A549 (cell line): ENCODE results near the gene PCDHA1. TPM values are rescaled to one million over a fixed set of nuclear protein-coding genes. Genes with fewer than 3 reads are reported as not detected.

ENCODE experiments used
- ATAC-seq, 2 experiments: fragments of 200-7000 bp in 1 of 2; fragments of >200 bp in 1 of 2; cut with Nextera tagmentation in 1 of 2; cut with Tn5 transposase in 1 of 2; 3 replicates each; pipeline versions ENCODE4 v1.8.0 to v1.9.1; 2018 to 2020; ENCODE audit warnings: mild to moderate bottlenecking in 1 of 2, moderate library complexity in 1 of 2
- CTCF ChIA-PET: fragments of 300-600 bp; sonication (Branson Sonifier 250); formaldehyde crosslinking; extraction: SDS; loops from one replicate; lab custom pipeline; 2021; ENCODE audit warnings: antibody characterized with exemption, inconsistent platforms; lab: Yijun Ruan, JAX
- POLR2A ChIA-PET: fragments of 350-600 bp; formaldehyde crosslinking; extraction: SDS; loops from one replicate; lab custom pipeline; 2021; ENCODE audit warnings: antibody characterized with exemption, inconsistent platforms; lab: Yijun Ruan, JAX
- DNase-seq, 2 experiments: peaks; one replicate each; pipeline versions ENCODE4 v3.0.0 to v3.0.0-alpha.2; 2011 to 2016; ENCODE audit warnings: low read depth in 1 of 2, low spot score in 1 of 2
- FAIRE-seq: peaks from 2 replicates; lab custom pipeline; 2011; peaks lifted over from hg19 to GRCh38; lab: Jason Lieb, UNC
- H3K27ac ChIP-seq, 2 experiments: fragments of >200 bp; sonication (Bioruptor Twin); formaldehyde crosslinking; 3 replicates each; pipeline ENCODE4 v1.5.1; 2016 to 2017
- H3K4me1 ChIP-seq: fragments of >200 bp; sonication (Bioruptor Twin); formaldehyde crosslinking; 3 replicates; pipeline ENCODE4 v1.6.1; 2016
- H3K4me2 ChIP-seq: fragments of >200 bp; sonication (Bioruptor Twin); formaldehyde crosslinking; 3 replicates; pipeline ENCODE4 v1.6.1; 2016
- H3K4me3 ChIP-seq: fragments of >200 bp; sonication (Bioruptor Twin); formaldehyde crosslinking; 3 replicates; pipeline ENCODE4 v1.5.1; 2016
- H3K9me3 ChIP-seq: fragments of >200 bp; sonication (Bioruptor Twin); formaldehyde crosslinking; 3 replicates; pipeline ENCODE4 v1.6.1; 2016
- BHLHE40 ChIP-seq: IDR thresholded peaks from 2 replicates; pipeline ENCODE4 v1.6.1; 2012; ENCODE audit warnings: low read depth, low read length, inconsistent platforms
- EHF ChIP-seq: fragments of 250-450 bp; sonication (Bioruptor Pico); IDR thresholded peaks from 2 replicates; pipeline ENCODE4 v1.5.0; 2020; ENCODE audit warnings: mild to moderate bottlenecking
- EP300 ChIP-seq, 2 experiments: fragments of >200 bp; sonication (Bioruptor Twin); formaldehyde crosslinking; IDR thresholded peaks; 2 replicates in 1 of 2; 3 replicates in 1 of 2; pipeline ENCODE4 v1.6.1; 2016 to 2017
- FOSB ChIP-seq: fragments of 250-450 bp; sonication (Bioruptor Pico); IDR thresholded peaks from 2 replicates; pipeline ENCODE4 v1.5.0; 2020; ENCODE audit warnings: mild to moderate bottlenecking, moderate library complexity
- FOSL2 ChIP-seq, 2 experiments: fragments of 450-650 bp in 1 of 2; fragments of >200 bp in 1 of 2; sonication (Bioruptor Twin) in 1 of 2; formaldehyde crosslinking; IDR thresholded peaks; 2 replicates each; pipeline versions ENCODE4 v1.5.0 to v1.6.1; 2016 to 2020; ENCODE audit warnings: mild to moderate bottlenecking in 1 of 2, moderate library complexity in 1 of 2
- HEYL ChIP-seq: fragments of 250-450 bp; sonication (Bioruptor Pico); IDR thresholded peaks from 2 replicates; pipeline ENCODE4 v1.8.0; 2021; ENCODE audit warnings: mild to moderate bottlenecking, moderate library complexity
- HOXA7 ChIP-seq: fragments of 250-450 bp; sonication (Bioruptor Pico); IDR thresholded peaks from 2 replicates; pipeline ENCODE4 v1.5.0; 2020; ENCODE audit warnings: mild to moderate bottlenecking, moderate library complexity
- PHF8 ChIP-seq: fragments of 200-600 bp; sonication (generic); IDR thresholded peaks from 2 replicates; pipeline ENCODE4 v1.6.1; 2016; ENCODE audit warnings: low read depth, mild to moderate bottlenecking, antibody characterized with exemption, moderate library complexity, borderline replicate concordance
- POLR2A ChIP-seq: IDR thresholded peaks from 2 replicates; pipeline ENCODE4 v1.6.1; 2012; ENCODE audit warnings: mild to moderate bottlenecking, low read length
- POLR2AphosphoS2 ChIP-seq: conservative IDR thresholded peaks from 2 replicates; pipeline ENCODE4 v1.6.1; 2012; ENCODE audit warnings: low read length, improper control_type of control experiment, inconsistent platforms
- RFX5 ChIP-seq: fragments of 450-650 bp; IDR thresholded peaks from 2 replicates; pipeline ENCODE4 v1.7.1; 2014; ENCODE audit warnings: antibody characterized with exemption, mild to moderate bottlenecking, moderate library complexity
- WGBS: methylation state at CpG from one replicate; pipeline ENCODE4 v1.1.6; 2017; ENCODE audit errors: missing lambda C conversion rate; 5-methylcytosine and 5-hydroxymethylcytosine counted together
- polyA plus RNA-seq, 4 experiments: library from polyadenylated mRNA; depleted of rRNA in 3 of 4; stranded (reverse); fragments of >200 nt; fragmentation: RNase III in 1 of 4; extraction: RNeasy Plus Mini Kit Qiagen cat#74134 plus additional on column Dnase treatment in 1 of 4; gene quantifications; 2 replicates in 3 of 4; 3 replicates in 1 of 4; pipeline ENCODE4 v1.2.3, GENCODE V29; 2011 to 2017
- TF ChIP-seq, protein P1 (sequence below): fragments of >200 bp; sonication (Bioruptor Twin); formaldehyde crosslinking; IDR thresholded peaks from 3 replicates; pipeline ENCODE4 v1.6.1; 2016
- TF ChIP-seq, protein P2 (sequence below): fragments of 200-600 bp; sonication (generic); IDR thresholded peaks from 2 replicates; pipeline ENCODE4 v1.6.1; 2016; ENCODE audit warnings: antibody characterized with exemption, mild to moderate bottlenecking, moderate library complexity
- TF ChIP-seq, protein P3 (sequence below): fragments of >200 bp; sonication (Bioruptor Twin); formaldehyde crosslinking; IDR thresholded peaks from 2 replicates; pipeline ENCODE4 v1.6.1; 2016
- TF ChIP-seq, protein P4 (sequence below): fragments of >200 bp; sonication (Bioruptor Twin); formaldehyde crosslinking; IDR thresholded peaks from 3 replicates; pipeline ENCODE4 v1.5.1; 2016
- TF ChIP-seq, protein P5 (sequence below): IDR thresholded peaks from 2 replicates; pipeline ENCODE4 v1.6.1; 2012; ENCODE audit warnings: low read depth, borderline replicate concordance
- TF ChIP-seq, protein P6 (sequence below): fragments of 250-450 bp; sonication (Bioruptor Pico); IDR thresholded peaks from 2 replicates; pipeline ENCODE4 v1.5.0; 2020; ENCODE audit warnings: low read depth, mild to moderate bottlenecking, moderate library complexity
- TF ChIP-seq, protein P7 (sequence below): IDR thresholded peaks from 2 replicates; pipeline ENCODE4 v1.6.1; 2012

The PCDHA1 gene
- polyA plus RNA-seq, 2 of the 4 experiments (the other 2 are of a cell fraction), result 0.13 to 0.52 TPM

DNA sequence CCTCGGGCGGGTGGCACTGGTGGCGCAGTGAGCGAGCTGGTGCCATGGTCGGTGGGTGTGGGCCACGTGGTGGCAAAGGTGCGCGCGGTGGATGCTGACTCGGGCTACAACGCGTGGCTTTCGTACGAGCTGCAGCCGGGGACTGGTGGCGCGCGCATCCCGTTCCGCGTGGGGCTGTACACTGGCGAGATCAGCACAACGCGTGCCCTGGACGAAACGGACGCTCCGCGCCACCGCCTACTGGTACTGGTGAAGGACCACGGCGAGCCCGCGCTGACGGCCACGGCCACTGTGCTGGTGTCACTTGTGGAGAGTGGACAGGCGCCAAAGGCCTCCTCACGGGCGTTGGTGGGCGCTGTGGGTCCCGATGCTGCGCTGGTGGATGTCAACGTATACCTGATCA is 22.9 kb downstream of the PCDHA1 start:
- H3K27ac ChIP-seq, result no peak overlapping the region
- no peak overlapping the region for H3K4me2 ChIP-seq
- H3K4me1 ChIP-seq, result no peaks in the 10 kb centered on the region
- H3K4me3 ChIP-seq, result no peak overlapping the region
- no peak for FAIRE-seq
- H3K9me3 ChIP-seq, result no peaks in the 10 kb centered on the region
- TF ChIP-seq BHLHE40 (no peak), EP300 (IDR thresholded peaks at IDR 0.05) (no peak), FOSL2 (IDR thresholded peaks at IDR 0.05) (no peak), FOSL2 (CRISPR knock-in tag; IDR thresholded peaks at IDR 0.05) (no peak), HOXA7 (CRISPR knock-in tag) (no peak), POLR2AphosphoS2 (no peak), PHF8 (no peak), RFX5 (no peak), FOSB (no peak), HEYL (no peak), POLR2A (no peak), EHF (CRISPR knock-in tag) (no peak)
- TF ChIP-seq, protein P1, sequence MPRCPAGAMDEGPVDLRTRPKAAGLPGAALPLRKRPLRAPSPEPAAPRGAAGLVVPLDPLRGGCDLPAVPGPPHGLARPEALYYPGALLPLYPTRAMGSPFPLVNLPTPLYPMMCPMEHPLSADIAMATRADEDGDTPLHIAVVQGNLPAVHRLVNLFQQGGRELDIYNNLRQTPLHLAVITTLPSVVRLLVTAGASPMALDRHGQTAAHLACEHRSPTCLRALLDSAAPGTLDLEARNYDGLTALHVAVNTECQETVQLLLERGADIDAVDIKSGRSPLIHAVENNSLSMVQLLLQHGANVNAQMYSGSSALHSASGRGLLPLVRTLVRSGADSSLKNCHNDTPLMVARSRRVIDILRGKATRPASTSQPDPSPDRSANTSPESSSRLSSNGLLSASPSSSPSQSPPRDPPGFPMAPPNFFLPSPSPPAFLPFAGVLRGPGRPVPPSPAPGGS, result no peak
- TF ChIP-seq, protein P2, sequence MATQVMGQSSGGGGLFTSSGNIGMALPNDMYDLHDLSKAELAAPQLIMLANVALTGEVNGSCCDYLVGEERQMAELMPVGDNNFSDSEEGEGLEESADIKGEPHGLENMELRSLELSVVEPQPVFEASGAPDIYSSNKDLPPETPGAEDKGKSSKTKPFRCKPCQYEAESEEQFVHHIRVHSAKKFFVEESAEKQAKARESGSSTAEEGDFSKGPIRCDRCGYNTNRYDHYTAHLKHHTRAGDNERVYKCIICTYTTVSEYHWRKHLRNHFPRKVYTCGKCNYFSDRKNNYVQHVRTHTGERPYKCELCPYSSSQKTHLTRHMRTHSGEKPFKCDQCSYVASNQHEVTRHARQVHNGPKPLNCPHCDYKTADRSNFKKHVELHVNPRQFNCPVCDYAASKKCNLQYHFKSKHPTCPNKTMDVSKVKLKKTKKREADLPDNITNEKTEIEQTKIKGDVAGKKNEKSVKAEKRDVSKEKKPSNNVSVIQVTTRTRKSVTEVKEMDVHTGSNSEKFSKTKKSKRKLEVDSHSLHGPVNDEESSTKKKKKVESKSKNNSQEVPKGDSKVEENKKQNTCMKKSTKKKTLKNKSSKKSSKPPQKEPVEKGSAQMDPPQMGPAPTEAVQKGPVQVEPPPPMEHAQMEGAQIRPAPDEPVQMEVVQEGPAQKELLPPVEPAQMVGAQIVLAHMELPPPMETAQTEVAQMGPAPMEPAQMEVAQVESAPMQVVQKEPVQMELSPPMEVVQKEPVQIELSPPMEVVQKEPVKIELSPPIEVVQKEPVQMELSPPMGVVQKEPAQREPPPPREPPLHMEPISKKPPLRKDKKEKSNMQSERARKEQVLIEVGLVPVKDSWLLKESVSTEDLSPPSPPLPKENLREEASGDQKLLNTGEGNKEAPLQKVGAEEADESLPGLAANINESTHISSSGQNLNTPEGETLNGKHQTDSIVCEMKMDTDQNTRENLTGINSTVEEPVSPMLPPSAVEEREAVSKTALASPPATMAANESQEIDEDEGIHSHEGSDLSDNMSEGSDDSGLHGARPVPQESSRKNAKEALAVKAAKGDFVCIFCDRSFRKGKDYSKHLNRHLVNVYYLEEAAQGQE, result no peak
- TF ChIP-seq, protein P3, sequence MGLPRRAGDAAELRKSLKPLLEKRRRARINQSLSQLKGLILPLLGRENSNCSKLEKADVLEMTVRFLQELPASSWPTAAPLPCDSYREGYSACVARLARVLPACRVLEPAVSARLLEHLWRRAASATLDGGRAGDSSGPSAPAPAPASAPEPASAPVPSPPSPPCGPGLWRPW, result no peak
- TF ChIP-seq, protein P4, sequence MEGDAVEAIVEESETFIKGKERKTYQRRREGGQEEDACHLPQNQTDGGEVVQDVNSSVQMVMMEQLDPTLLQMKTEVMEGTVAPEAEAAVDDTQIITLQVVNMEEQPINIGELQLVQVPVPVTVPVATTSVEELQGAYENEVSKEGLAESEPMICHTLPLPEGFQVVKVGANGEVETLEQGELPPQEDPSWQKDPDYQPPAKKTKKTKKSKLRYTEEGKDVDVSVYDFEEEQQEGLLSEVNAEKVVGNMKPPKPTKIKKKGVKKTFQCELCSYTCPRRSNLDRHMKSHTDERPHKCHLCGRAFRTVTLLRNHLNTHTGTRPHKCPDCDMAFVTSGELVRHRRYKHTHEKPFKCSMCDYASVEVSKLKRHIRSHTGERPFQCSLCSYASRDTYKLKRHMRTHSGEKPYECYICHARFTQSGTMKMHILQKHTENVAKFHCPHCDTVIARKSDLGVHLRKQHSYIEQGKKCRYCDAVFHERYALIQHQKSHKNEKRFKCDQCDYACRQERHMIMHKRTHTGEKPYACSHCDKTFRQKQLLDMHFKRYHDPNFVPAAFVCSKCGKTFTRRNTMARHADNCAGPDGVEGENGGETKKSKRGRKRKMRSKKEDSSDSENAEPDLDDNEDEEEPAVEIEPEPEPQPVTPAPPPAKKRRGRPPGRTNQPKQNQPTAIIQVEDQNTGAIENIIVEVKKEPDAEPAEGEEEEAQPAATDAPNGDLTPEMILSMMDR, result no peak
- TF ChIP-seq, protein P5, sequence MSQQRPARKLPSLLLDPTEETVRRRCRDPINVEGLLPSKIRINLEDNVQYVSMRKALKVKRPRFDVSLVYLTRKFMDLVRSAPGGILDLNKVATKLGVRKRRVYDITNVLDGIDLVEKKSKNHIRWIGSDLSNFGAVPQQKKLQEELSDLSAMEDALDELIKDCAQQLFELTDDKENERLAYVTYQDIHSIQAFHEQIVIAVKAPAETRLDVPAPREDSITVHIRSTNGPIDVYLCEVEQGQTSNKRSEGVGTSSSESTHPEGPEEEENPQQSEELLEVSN, result no peak
- TF ChIP-seq, protein P6, sequence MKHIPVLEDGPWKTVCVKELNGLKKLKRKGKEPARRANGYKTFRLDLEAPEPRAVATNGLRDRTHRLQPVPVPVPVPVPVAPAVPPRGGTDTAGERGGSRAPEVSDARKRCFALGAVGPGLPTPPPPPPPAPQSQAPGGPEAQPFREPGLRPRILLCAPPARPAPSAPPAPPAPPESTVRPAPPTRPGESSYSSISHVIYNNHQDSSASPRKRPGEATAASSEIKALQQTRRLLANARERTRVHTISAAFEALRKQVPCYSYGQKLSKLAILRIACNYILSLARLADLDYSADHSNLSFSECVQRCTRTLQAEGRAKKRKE, result no peak
- TF ChIP-seq, protein P7, sequence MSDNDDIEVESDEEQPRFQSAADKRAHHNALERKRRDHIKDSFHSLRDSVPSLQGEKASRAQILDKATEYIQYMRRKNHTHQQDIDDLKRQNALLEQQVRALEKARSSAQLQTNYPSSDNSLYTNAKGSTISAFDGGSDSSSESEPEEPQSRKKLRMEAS, result no peak
- no peak for ATAC-seq
- DNase-seq, result no peak
- ChIA-PET CTCF (interaction anchor here (1.2 to 6.5 kb wide), 7 partner anchors 8 to 232 kb away, joined by 3 to 74 read pairs (median 14); partner anchors contain the start of genes PCDHA5 and PCDHAC1), POLR2A (no interaction called here)
- 91% methylated on average over 32 of the region's 43 CpGs for WGBS
